HG02852 (cell line): ENCODE results near the gene RNASE11.
"Not testable (repeated sequence)": the region's sequence is repeated elsewhere in the genome, so short reads cannot be mapped to it uniquely, and the experiment has no call there.

Experiments used
- ATAC-seq: cut with Tn5 transposase; IDR thresholded peaks from one replicate; pipeline ENCODE4 v1.9.1; 2021; ENCODE audit warnings: mild to moderate bottlenecking, moderate library complexity; ENCODE audit not compliant: unreplicated experiment

RNASE11 gene

GRCh38 chr14:20587489-20588154, at the start of gene RNASE11:
RNASE11 (minus strand) TSS chr14:20588001.
- no peak for ATAC-seq

GRCh38 chr14:20632831-20633691, 45.3 kb upstream of the RNASE11 start:
- ATAC-seq = peak; percentile 69

- peak; percentile 12 for ATAC-seq
Observed at GRCh38 chr14:20632448-20632830, 44.6 kb upstream of the RNASE11 start.

- no peak for ATAC-seq
Observed at GRCh38 chr14:20631880-20632389, 44.1 kb upstream of the RNASE11 start.

GRCh38 chr14:20631023-20631879, 43.5 kb upstream of the RNASE11 start:
- ATAC-seq = peak; percentile 14

GRCh38 chr14:20630340-20631022, 42.7 kb upstream of the RNASE11 start:
- peak; percentile 32 for ATAC-seq

- no peak for ATAC-seq
Observed at GRCh38 chr14:20628063-20628854, 40.5 kb upstream of the RNASE11 start.

- ATAC-seq = no peak
Observed at GRCh38 chr14:20627346-20628027, 39.7 kb upstream of the RNASE11 start.

- no peak for ATAC-seq
Observed at GRCh38 chr14:20626274-20626673, 38.5 kb upstream of the RNASE11 start.

GRCh38 chr14:20624495-20625070, 36.8 kb upstream of the RNASE11 start:
- ATAC-seq = peak; percentile 38

- ATAC-seq = no peak
Observed at GRCh38 chr14:20623798-20624197, 36.0 kb upstream of the RNASE11 start.

- ATAC-seq = no peak
Observed at GRCh38 chr14:20622816-20623291, 35.1 kb upstream of the RNASE11 start.

- no peak for ATAC-seq
Observed at GRCh38 chr14:20620798-20621478, 33.1 kb upstream of the RNASE11 start.

GRCh38 chr14:20619688-20620087, 31.9 kb upstream of the RNASE11 start:
- ATAC-seq = not testable (repeated sequence)

GRCh38 chr14:20618271-20618749, 30.5 kb upstream of the RNASE11 start:
- no peak for ATAC-seq

GRCh38 chr14:20617138-20618003, 29.6 kb upstream of the RNASE11 start:
- no peak for ATAC-seq

- no peak for ATAC-seq
Observed at GRCh38 chr14:20615996-20616395, 28.2 kb upstream of the RNASE11 start.
